Astrocyte of the hippocampus (primary cell): ENCODE results near the gene FOSL2.

ENCODE experiments used
- DNase-seq: peaks from one replicate; pipeline ENCODE4 v3.0.0; 2011; ENCODE audit warnings: low read depth, low spot score

FOSL2 gene

DNA sequence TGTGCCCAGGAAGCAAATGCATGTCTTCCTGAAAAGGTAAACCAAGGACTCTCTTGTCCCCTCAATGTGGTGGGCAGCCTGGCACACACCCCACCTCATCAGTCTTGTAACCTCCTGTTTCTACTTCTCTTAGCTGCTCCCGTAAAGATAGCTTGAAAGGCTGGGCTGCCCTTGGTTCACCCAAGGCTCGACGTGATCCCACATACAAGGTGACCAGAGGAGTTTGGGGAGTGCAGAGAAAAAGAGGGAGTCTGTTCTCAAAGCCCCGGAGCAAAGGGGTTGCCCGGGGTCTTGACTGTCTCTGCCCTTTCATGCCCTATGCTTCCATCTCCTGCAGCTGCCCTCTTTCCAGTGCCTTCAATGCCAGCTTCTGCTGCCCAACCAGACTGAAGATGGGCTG is 18.3 kb upstream of the FOSL2 start:
- no peak for DNase-seq

DNA sequence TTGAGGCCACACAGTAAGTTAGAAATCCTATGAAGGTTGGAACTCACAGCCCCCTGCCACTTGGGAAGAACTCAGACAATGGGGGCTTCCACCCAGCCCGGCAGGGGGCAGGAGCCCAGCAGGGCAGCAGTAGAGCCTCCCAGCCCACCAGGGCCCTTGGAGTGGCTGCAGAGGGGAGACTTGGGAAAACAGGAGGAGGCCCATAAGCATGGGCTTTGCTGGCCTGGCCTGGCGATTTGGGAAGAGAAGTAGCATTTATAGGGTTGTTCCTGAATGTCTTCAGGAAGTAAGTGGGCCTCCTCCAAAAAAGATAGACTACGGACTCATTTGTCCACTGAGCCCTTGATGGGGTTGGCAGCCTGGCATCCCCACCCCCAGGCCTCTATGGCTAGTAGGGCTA is 17.4 kb upstream of the FOSL2 start:
- no peak for DNase-seq

- DNase-seq: no peak
Observed at GRCh38 chr2:28375742-28376631, 16.7 kb upstream of the FOSL2 start.

DNA sequence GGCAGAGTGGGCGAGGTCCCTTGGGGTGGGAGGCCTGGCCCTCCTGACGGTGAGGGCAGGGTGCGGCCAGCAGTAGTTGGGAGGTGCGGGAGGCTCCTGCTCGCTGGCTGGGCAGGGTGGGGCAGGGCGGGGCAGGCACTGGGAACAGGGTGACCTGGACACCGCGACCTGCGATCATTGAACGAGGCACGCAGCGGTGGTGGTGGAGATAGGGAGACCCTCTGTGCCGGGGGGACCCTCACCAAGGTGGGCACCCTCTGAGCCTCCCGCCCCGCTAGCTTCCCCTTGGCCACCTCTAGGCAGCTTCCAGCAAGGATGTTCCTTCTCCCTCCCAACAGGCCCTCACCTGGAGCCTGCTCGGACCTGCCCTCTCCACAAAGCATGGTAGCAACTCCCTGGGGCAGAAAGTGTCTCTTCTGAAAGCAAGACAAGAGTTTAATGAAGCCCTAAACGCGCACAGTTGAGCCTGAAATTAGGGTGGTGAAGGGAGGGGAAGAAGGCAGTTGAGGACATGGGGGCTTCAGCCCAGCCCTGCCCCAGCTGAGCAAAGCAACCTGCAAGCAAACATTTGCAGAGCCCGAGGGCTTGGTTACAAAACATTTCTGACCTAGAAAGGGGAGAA is 15.4 kb upstream of the FOSL2 start:
- no peak for DNase-seq

DNA sequence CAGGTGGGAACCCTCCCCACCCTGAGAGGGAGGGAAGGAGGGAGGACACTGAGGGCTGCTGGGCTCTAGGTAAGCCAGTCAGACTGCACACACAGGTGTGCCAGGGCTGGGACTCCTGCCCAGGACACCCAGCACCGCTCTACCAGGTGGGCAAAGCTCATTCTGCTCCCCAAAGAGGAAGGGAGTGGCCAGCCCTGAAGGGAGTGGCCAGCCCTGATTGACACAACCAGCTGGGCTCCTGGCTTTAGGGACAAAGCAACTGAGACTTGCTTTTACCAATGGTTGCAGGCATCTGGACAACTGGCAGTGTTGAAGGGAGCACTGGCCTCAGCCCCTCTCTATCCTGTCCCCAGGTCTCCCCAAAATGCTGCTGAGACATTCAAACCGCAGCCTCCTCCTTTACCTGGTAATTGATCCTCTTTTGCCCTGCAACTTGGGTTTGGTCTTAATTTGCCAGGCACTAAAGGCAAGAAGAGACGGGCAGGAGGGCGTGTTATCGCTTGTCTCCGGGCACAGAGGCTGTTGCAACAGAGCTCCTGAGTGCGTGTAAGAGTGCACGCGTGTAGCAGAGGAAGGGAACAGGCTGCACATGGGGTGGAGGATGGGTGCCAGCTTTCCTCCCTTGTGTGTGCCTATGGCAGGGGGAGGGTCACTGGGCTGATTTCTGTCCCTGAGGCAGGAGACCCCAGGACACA is 14.5 kb upstream of the FOSL2 start:
- DNase-seq: no peak

- DNase-seq: no peak
Observed at GRCh38 chr2:28378679-28379584, 13.7 kb upstream of the FOSL2 start.

- no peak for DNase-seq
Observed at GRCh38 chr2:28380219-28380618, 12.4 kb upstream of the FOSL2 start.

DNA sequence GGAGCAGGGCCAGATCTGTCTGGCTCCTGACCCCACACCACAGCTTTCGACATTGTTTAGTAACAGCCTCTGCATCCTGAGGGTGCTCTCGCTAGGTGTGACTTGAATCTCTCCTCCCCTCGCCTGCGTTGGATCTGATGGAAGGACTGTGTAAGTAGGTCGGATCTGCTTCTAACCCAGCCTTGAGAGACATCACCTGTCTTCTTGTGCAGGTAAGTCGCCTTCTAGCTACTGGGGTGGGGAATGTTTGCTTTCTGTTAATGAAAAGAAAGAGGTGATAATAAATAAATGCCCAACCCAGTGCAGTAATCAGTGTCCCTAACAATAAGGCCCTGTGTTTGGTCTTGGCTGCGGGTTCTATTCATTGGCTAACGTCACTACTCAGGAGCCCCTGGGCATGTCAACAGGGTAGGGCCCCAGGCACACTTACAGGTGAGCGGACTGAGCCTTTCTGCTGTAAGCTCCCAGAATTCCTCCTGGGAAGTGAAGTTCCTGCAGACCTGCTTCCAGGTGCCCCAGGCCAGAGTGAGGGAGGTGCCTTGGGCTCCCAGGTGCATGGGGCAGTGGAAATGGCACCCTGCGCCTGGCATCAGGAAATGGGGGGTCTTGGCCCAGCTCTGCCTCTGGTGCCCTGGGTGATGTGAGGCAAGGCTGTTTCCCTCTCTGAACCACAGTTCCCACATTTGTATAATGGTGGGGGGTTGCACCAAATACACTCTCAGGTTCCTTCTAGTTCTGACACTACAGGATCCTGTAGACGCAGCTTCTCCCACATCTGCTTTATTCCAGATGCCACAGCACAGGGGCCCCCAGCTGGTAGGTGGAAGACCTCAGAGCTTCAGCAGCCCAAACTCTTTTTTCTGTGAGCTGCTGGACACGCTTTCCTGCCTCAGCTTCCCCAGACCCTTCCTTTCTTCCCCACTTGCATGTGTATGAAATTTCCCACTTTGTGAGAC is 11.2 kb upstream of the FOSL2 start:
- DNase-seq: no peak

- DNase-seq: no peak
Observed at GRCh38 chr2:28382755-28383154, 9.9 kb upstream of the FOSL2 start.

DNA sequence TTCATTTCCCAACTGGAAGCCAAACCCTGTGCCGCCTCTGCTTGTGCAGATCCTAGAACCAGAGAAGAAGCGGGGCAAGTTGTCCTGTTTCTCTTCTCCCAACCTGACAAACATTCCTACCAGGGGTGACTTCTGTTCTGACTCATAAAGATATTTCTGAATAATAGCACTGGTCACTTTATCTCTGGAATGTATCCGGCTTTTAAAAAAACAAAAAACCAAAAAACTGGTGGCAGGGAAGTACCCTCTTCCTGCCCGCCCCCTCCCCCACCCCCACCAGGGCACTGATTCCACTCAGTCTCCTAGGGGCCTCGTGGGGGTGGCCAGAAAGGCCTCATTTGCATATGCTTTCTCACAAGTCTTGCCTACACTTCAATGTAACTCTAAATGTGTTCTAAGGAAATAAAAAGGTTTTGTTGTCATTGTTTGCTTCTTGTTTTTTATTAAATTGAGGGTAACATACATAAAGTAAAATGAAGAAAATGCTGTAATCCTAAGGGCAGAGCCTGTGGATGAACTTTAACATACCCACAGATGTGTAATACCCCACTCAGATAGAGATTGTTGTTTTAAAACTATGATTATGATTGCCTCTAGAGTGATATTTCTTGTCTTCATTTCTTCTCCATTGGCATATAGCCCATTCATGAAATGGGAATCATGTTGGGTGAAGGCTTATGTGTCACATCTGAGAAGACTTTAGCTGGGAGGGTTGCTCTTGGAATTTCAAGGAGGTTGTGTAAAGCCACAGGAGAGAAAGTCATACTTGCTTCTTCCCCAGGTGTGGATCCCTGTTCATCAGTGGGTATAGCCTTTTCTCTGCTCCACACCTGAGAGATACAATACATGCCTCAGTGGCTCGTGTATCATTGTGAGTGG is 5.3 kb upstream of the FOSL2 start:
- DNase-seq: peak; percentile 64

- no peak for DNase-seq
Observed at GRCh38 chr2:28389399-28390240, 3.0 kb upstream of the FOSL2 start.

GRCh38 chr2:28390241-28390745 is 2.4 kb upstream of the FOSL2 start:
- peak; percentile 95 for DNase-seq

- peak; percentile 93 for DNase-seq
Observed at GRCh38 chr2:28390746-28391563, 1.7 kb upstream of the FOSL2 start.

- peak; percentile 94 for DNase-seq
Observed at GRCh38 chr2:28391564-28392296, 928 bp upstream of the FOSL2 start.

- peak; percentile 84 for DNase-seq
Observed at GRCh38 chr2:28393114-28393836, 617 bp downstream of the FOSL2 start.

GRCh38 chr2:28394331-28394877 is 1.7 kb downstream of the FOSL2 start:
- peak; percentile 74 for DNase-seq
